Osteoblast (primary cell): ENCODE data around the gene ALDH1A1. TPM values are rescaled to one million over a fixed set of nuclear protein-coding genes. Genes with fewer than 3 reads are reported as not detected.

Source experiments
- DNase-seq: peaks from one replicate; pipeline ENCODE4 v3.0.0; 2011; ENCODE audit warnings: low spot score, mixed read lengths; ENCODE audit not compliant: insufficient read length; ENCODE audit errors: missing footprints
- H2AFZ ChIP-seq: 2 replicates; pipeline ENCODE4 v1.6.0; 2011; ENCODE audit warnings: mild to moderate bottlenecking, low read length
- H3K27ac ChIP-seq: 2 replicates; pipeline ENCODE4 v1.5.1; 2011; ENCODE audit warnings: mild to moderate bottlenecking, low read depth, low read length, moderate library complexity
- H3K27me3 ChIP-seq: 2 replicates; pipeline ENCODE4 v1.6.0; 2012; ENCODE audit warnings: mild to moderate bottlenecking, control low read depth, inconsistent platforms, low read length, moderate library complexity; ENCODE audit not compliant: insufficient read depth
- H3K36me3 ChIP-seq: 2 replicates; pipeline ENCODE4 v1.5.1; 2011; ENCODE audit warnings: mild to moderate bottlenecking, low read length, control low read depth, moderate library complexity; ENCODE audit not compliant: insufficient read depth
- H3K4me1 ChIP-seq: 2 replicates; pipeline ENCODE4 v1.5.1; 2011; ENCODE audit warnings: mild to moderate bottlenecking, low read length, control low read depth, moderate library complexity; ENCODE audit not compliant: insufficient read depth
- H3K4me2 ChIP-seq: 2 replicates; pipeline ENCODE4 v1.6.0; 2011; ENCODE audit warnings: mild to moderate bottlenecking, low read length; ENCODE audit not compliant: insufficient read depth
- H3K4me3 ChIP-seq: fragments of 200-600 bp; sonication (generic); 3 replicates; pipeline ENCODE4 v1.5.1; 2012; ENCODE audit warnings: mild to moderate bottlenecking, low read length, inconsistent platforms; ENCODE audit not compliant: insufficient read depth
- H3K79me2 ChIP-seq: 2 replicates; pipeline ENCODE4 v1.6.0; 2012; ENCODE audit warnings: mild to moderate bottlenecking, low read length, control low read depth, inconsistent platforms; ENCODE audit not compliant: insufficient read depth
- H3K9me3 ChIP-seq: 2 replicates; pipeline ENCODE4 v1.5.1; 2011; ENCODE audit warnings: low read depth, low read length, control low read depth
- H4K20me1 ChIP-seq: 2 replicates; pipeline ENCODE4 v1.6.0; 2012; ENCODE audit warnings: mild to moderate bottlenecking, low read length, control low read depth; ENCODE audit not compliant: insufficient read depth
- CTCF ChIP-seq: IDR thresholded peaks from 2 replicates; pipeline ENCODE4 v1.5.1; 2011; ENCODE audit warnings: mild to moderate bottlenecking, low read depth, low read length, moderate library complexity; ENCODE audit errors: extremely low read depth
- total RNA-seq: library from RNA; depleted of rRNA; stranded (reverse); fragments of >200 nt; gene quantifications from 2 replicates; pipeline ENCODE4 v1.2.3, GENCODE V29; 2012

ALDH1A1 gene
- total RNA-seq, 1 donor: 0.36 TPM

GRCh38 chr9:72905514-72906480, 47.1 kb downstream of the ALDH1A1 start:
- no peak overlapping the region for H3K27ac ChIP-seq
- H3K4me3 ChIP-seq: no peak overlapping the region
- H3K79me2 ChIP-seq: no peaks in the 10 kb centered on the region
- no peak overlapping the region for H3K4me2 ChIP-seq
- no peaks in the 10 kb centered on the region for H4K20me1 ChIP-seq
- no peaks in the 10 kb centered on the region for H3K4me1 ChIP-seq
- no peak for TF ChIP-seq CTCF
- no peaks in the 10 kb centered on the region for H3K27me3 ChIP-seq
- H2AFZ ChIP-seq: no peak overlapping the region
- H3K9me3 ChIP-seq: no peaks in the 10 kb centered on the region
- no peak for DNase-seq
- H3K36me3 ChIP-seq: no peaks in the 10 kb centered on the region

GRCh38 chr9:72904267-72905093, 48.4 kb downstream of the ALDH1A1 start:
- H4K20me1 ChIP-seq: no peaks in the 10 kb centered on the region
- DNase-seq: no peak
- H3K79me2 ChIP-seq: no peaks in the 10 kb centered on the region
- no peak overlapping the region for H3K4me3 ChIP-seq
- H3K4me2 ChIP-seq: no peak overlapping the region
- no peaks in the 10 kb centered on the region for H3K4me1 ChIP-seq
- H3K27me3 ChIP-seq: no peaks in the 10 kb centered on the region
- no peaks in the 10 kb centered on the region for H3K9me3 ChIP-seq
- H3K27ac ChIP-seq: no peak overlapping the region
- no peak for TF ChIP-seq CTCF
- no peaks in the 10 kb centered on the region for H3K36me3 ChIP-seq
- no peak overlapping the region for H2AFZ ChIP-seq

- H3K27ac ChIP-seq: no peak overlapping the region
- TF ChIP-seq CTCF: no peak
- no peaks in the 10 kb centered on the region for H3K36me3 ChIP-seq
- no peak overlapping the region for H3K4me2 ChIP-seq
- H3K79me2 ChIP-seq: no peaks in the 10 kb centered on the region
- H2AFZ ChIP-seq: no peak overlapping the region
- H3K4me3 ChIP-seq: no peak overlapping the region
- H4K20me1 ChIP-seq: no peaks in the 10 kb centered on the region
- no peak for DNase-seq
- H3K4me1 ChIP-seq: no peaks in the 10 kb centered on the region
- no peaks in the 10 kb centered on the region for H3K9me3 ChIP-seq
- no peaks in the 10 kb centered on the region for H3K27me3 ChIP-seq
Measured at GRCh38 chr9:72903103-72903502, 49.8 kb downstream of the ALDH1A1 start.

GRCh38 chr9:72902268-72902667, 50.6 kb downstream of the ALDH1A1 start:
- no peaks in the 10 kb centered on the region for H3K4me1 ChIP-seq
- H3K9me3 ChIP-seq: no peaks in the 10 kb centered on the region
- H3K27me3 ChIP-seq: no peaks in the 10 kb centered on the region
- no peak overlapping the region for H3K27ac ChIP-seq
- no peak overlapping the region for H3K4me3 ChIP-seq
- H3K4me2 ChIP-seq: no peak overlapping the region
- DNase-seq: no peak
- no peak for TF ChIP-seq CTCF
- H3K36me3 ChIP-seq: no peaks in the 10 kb centered on the region
- no peaks in the 10 kb centered on the region for H4K20me1 ChIP-seq
- no peak overlapping the region for H2AFZ ChIP-seq
- no peaks in the 10 kb centered on the region for H3K79me2 ChIP-seq
